OCI-LY3 (cell line): ENCODE measurements around the gene CLCN4.

ENCODE experiments used
- EZH2phosphoT487 ChIP-seq: fragments of 200-600 bp; shearing (Covaris generic); IDR thresholded peaks from 2 replicates; pipeline ENCODE4 v1.6.1; 2018; ENCODE audit warnings: antibody characterized with exemption, mixed run types, low read depth
- TF ChIP-seq, protein P1 (sequence below): fragments of 200-600, 300-600 bp; sonication (generic); IDR thresholded peaks from 2 replicates; pipeline ENCODE4 v1.5.1; 2014; ENCODE audit warnings: antibody characterized with exemption, low read length, low read depth

DNA sequence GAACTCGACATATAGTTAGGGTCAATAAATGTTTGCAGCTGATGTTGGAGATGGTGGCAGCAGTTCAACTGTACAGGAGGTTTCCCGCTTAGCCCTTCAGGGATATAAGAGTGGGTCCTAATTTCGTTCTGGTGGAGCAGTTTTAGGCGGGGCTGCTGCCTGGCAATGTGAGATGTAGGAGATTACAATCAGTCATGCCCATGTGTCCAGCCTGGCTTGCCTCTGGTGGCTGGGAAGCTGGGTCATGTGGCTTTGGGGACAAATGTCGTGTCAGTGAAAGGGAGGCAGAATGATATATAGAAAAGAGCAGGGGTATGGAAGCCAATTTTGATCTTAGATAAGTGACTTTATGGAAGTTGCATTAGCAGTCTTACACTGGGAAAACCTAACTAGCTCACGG is 129.4 kb downstream of the CLCN4 start:
- TF ChIP-seq, protein P1, sequence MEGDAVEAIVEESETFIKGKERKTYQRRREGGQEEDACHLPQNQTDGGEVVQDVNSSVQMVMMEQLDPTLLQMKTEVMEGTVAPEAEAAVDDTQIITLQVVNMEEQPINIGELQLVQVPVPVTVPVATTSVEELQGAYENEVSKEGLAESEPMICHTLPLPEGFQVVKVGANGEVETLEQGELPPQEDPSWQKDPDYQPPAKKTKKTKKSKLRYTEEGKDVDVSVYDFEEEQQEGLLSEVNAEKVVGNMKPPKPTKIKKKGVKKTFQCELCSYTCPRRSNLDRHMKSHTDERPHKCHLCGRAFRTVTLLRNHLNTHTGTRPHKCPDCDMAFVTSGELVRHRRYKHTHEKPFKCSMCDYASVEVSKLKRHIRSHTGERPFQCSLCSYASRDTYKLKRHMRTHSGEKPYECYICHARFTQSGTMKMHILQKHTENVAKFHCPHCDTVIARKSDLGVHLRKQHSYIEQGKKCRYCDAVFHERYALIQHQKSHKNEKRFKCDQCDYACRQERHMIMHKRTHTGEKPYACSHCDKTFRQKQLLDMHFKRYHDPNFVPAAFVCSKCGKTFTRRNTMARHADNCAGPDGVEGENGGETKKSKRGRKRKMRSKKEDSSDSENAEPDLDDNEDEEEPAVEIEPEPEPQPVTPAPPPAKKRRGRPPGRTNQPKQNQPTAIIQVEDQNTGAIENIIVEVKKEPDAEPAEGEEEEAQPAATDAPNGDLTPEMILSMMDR, result no peak
- no peak for TF ChIP-seq EZH2phosphoT487
